Measurements from ENCODE around the gene KSR2. TPM values are rescaled to one million over a fixed set of nuclear protein-coding genes. Genes with fewer than 3 reads are reported as not detected.

KSR2 gene
- total RNA-seq, 4 donors from 2014 or later, result under 0.01 to 0.08 (median under 0.01) TPM; not detected in 1

DNA sequence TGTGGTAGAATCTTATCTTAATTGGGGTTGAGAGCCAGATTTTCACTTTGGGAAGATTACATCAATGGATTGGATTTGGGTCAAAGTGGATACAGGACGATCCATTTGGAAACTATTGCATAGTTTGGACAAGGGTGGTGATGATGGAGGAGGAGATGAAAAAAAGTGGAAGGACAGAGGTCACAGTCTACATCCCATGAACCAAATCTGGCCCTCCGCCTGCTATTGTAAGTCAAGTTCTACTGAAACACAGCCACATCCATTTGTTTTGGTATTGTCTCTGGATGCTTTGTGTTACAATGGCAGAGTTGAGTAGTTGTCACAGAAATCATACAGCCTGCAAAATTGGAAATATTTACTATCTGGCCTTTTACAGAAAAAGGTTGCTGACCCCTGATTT is 310.6 kb downstream of the KSR2 start:
- ATAC-seq, result no peak
- no peak overlapping the region for H3K27ac ChIP-seq
- no peak for TF ChIP-seq POLR2AphosphoS5 (IDR thresholded peaks at IDR 0.05)
- TF ChIP-seq POLR2A (IDR thresholded peaks at IDR 0.05), result no peak
- no peak for TF ChIP-seq EP300 (IDR thresholded peaks at IDR 0.05)
- H3K36me3 ChIP-seq, result no peaks in the 10 kb centered on the region
- no peaks in the 10 kb centered on the region for H3K4me1 ChIP-seq
- 53 to 56% methylated on average over 2 of the region's 2 CpGs for WGBS, 2 donors (ENCODE audit: low coverage in 1 of 2)
- no peaks in the 10 kb centered on the region for H3K9me3 ChIP-seq
- H3K27me3 ChIP-seq, result peaks cover 5% of the 10 kb centered on the region
- no peak overlapping the region for H3K4me3 ChIP-seq

GRCh38 chr12:117649796-117650195 is 319.0 kb downstream of the KSR2 start:
- no peak for ATAC-seq
- TF ChIP-seq POLR2A (IDR thresholded peaks at IDR 0.05), result no peak
- H3K4me3 ChIP-seq, result no peak overlapping the region

GRCh38 chr12:117646520-117646919 is 322.3 kb downstream of the KSR2 start:
- peaks cover 55% of the 10 kb centered on the region for H3K27me3 ChIP-seq
- no peak for ATAC-seq
- H3K9me3 ChIP-seq, result peaks cover 0 to 16% (median 0%) of the 10 kb centered on the region in 3 donors
- TF ChIP-seq POLR2A (IDR thresholded peaks at IDR 0.05), result no peak
- TF ChIP-seq POLR2AphosphoS5 (IDR thresholded peaks at IDR 0.05), result no peak
- no peak for TF ChIP-seq EP300 (IDR thresholded peaks at IDR 0.05)
- TF ChIP-seq, protein P1, sequence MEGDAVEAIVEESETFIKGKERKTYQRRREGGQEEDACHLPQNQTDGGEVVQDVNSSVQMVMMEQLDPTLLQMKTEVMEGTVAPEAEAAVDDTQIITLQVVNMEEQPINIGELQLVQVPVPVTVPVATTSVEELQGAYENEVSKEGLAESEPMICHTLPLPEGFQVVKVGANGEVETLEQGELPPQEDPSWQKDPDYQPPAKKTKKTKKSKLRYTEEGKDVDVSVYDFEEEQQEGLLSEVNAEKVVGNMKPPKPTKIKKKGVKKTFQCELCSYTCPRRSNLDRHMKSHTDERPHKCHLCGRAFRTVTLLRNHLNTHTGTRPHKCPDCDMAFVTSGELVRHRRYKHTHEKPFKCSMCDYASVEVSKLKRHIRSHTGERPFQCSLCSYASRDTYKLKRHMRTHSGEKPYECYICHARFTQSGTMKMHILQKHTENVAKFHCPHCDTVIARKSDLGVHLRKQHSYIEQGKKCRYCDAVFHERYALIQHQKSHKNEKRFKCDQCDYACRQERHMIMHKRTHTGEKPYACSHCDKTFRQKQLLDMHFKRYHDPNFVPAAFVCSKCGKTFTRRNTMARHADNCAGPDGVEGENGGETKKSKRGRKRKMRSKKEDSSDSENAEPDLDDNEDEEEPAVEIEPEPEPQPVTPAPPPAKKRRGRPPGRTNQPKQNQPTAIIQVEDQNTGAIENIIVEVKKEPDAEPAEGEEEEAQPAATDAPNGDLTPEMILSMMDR (IDR thresholded peaks at IDR 0.05), result no peak
- no peaks in the 10 kb centered on the region for H3K4me1 ChIP-seq
- no peak overlapping the region for H3K27ac ChIP-seq
- H3K36me3 ChIP-seq, result no peaks in the 10 kb centered on the region
- 0 to 11% methylated on average over 6 to 7 of the region's 7 CpGs for WGBS, 2 donors (ENCODE audit: low coverage in 1 of 2)
- no peak overlapping the region for H3K4me3 ChIP-seq

More at GRCh38 chr12:117649796-117650195, 319.0 kb downstream of the KSR2 start:
- H3K4me1 ChIP-seq, result no peaks in the 10 kb centered on the region
- no peak overlapping the region for H3K27ac ChIP-seq
- H3K36me3 ChIP-seq, result no peaks in the 10 kb centered on the region
- H3K9me3 ChIP-seq, result peaks cover 0 to 30% (median 0%) of the 10 kb centered on the region in 3 donors
- peaks cover 31% of the 10 kb centered on the region for H3K27me3 ChIP-seq

DNA sequence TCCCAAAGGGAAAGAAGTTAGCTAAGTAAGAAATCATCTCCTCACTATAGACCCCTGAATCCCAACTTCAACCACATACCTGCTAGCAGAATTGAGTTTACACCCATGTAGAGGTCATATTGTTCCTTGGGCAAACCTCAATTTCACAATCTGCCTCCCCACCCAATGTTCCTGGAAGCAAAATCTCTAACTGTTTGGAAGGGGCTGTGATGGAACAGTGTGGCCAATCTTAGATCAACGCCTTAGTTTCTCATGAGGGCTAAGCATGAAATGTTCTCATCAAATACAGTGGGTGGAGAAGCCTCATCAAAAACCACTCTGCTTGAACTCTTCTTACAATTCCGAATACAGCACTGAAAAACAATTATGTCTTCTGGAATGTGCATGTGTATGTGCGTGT is 323.3 kb downstream of the KSR2 start:
- H3K4me3 ChIP-seq, result no peak overlapping the region
- peaks cover 52% of the 10 kb centered on the region for H3K27me3 ChIP-seq
- H3K4me1 ChIP-seq, result no peaks in the 10 kb centered on the region
- no peaks in the 10 kb centered on the region for H3K36me3 ChIP-seq
- peak; percentile 55 for ATAC-seq
- H3K27ac ChIP-seq, result no peak overlapping the region
- H3K9me3 ChIP-seq, result peaks cover 0 to 5% (median 0%) of the 10 kb centered on the region in 3 donors
- no peak for TF ChIP-seq EP300 (IDR thresholded peaks at IDR 0.05)
- TF ChIP-seq POLR2AphosphoS5 (IDR thresholded peaks at IDR 0.05), result no peak
- TF ChIP-seq, protein P1 (IDR thresholded peaks at IDR 0.05), result no peak
- 49 to 70% methylated on average over 2 of the region's 3 CpGs for WGBS, 2 donors (ENCODE audit: low coverage in 1 of 2)

- WGBS, 2 donors (ENCODE audit: low coverage in 1 of 2), result 69 to 86% methylated on average over 3 of the region's 4 CpGs
- H3K36me3 ChIP-seq, result no peaks in the 10 kb centered on the region
- H3K4me3 ChIP-seq, result no peak overlapping the region
- H3K9me3 ChIP-seq, result no peaks in the 10 kb centered on the region
- TF ChIP-seq POLR2A (IDR thresholded peaks at IDR 0.05) (no peak), POLR2AphosphoS5 (IDR thresholded peaks at IDR 0.05) (no peak), EP300 (IDR thresholded peaks at IDR 0.05) (no peak)
- TF ChIP-seq, protein P1 (IDR thresholded peaks at IDR 0.05), result no peak
- peaks cover 52% of the 10 kb centered on the region for H3K27me3 ChIP-seq
- no peak overlapping the region for H3K27ac ChIP-seq
- no peaks in the 10 kb centered on the region for H3K4me1 ChIP-seq
- ATAC-seq, result no peak
Observed at GRCh38 chr12:117643971-117644370, 324.8 kb downstream of the KSR2 start.

- TF ChIP-seq EP300 (IDR thresholded peaks at IDR 0.05) (no peak), POLR2AphosphoS5 (IDR thresholded peaks at IDR 0.05) (no peak), POLR2A (IDR thresholded peaks at IDR 0.05) (no peak)
- TF ChIP-seq, protein P1 (IDR thresholded peaks at IDR 0.05), result no peak
- WGBS, 2 donors (ENCODE audit: low coverage in 1 of 2), result 70 to 74% methylated on average over 4 to 7 of the region's 7 CpGs
Observed at GRCh38 chr12:117641885-117642284, 326.9 kb downstream of the KSR2 start.

More at GRCh38 chr12:117641885-117642284, 326.9 kb downstream of the KSR2 start:
- peaks cover 43% of the 10 kb centered on the region for H3K27me3 ChIP-seq
- no peak overlapping the region for H3K27ac ChIP-seq
- H3K9me3 ChIP-seq, result peaks cover 0 to 9% (median 0%) of the 10 kb centered on the region in 3 donors
- H3K4me3 ChIP-seq, result no peak overlapping the region
- H3K36me3 ChIP-seq, result no peaks in the 10 kb centered on the region
- H3K4me1 ChIP-seq, result no peaks in the 10 kb centered on the region
- no peak for ATAC-seq
